ENCODE measurements around the gene SEMA6A. TPM values are rescaled to one million over a fixed set of nuclear protein-coding genes. Genes with fewer than 3 reads are reported as not detected.

SEMA6A gene
- total and polyA plus RNA-seq, 9 of the 15 experiments (the other 6 are each of a cell fraction or from before 2014, with no cell fraction given) = 0.04 to 0.42 (median 0.18) TPM; not detected in 5

GRCh38 chr5:116495786-116496357, 78.8 kb downstream of the SEMA6A start:
- in situ Hi-C loops (cut with MboI) (no loop called here), intact Hi-C loops (cut with micrococcal nuclease) (loop anchor here (10.0 kb wide), 1 partner anchor 361 kb away; no protein-coding TSS in a partner anchor)
- no peak overlapping the region for H3K9ac ChIP-seq (ENCODE audit: insufficient read depth in 1 of 2, low read depth in 2 of 2, low read length in 2 of 2)
- no peaks in the 10 kb centered on the region for H3K36me3 ChIP-seq (ENCODE audit: control insufficient read depth, insufficient read depth, low read length)
- no peaks in the 10 kb centered on the region for H3K79me2 ChIP-seq (ENCODE audit: control insufficient read depth, insufficient read depth, low read length)
- no peak for ATAC-seq
- ChIA-PET CTCF (ENCODE audit: low intra/inter-chr PET ratio) (no interaction called here), POLR2A (no interaction called here)
- BruUV-seq (replicated peaks) = no TSS peak
- no peaks in the 10 kb centered on the region for H3K9me3 ChIP-seq (replicated peaks; ENCODE audit: control insufficient read depth, insufficient read depth, low read depth, low read length)
- no peak overlapping the region for H3K4me2 ChIP-seq (ENCODE audit: insufficient read depth, low read length)
- no peak for TF ChIP-seq ZSCAN29 (IDR thresholded peaks at IDR 0.05)
- no peak for TF ChIP-seq CC2D1A (IDR thresholded peaks at IDR 0.05)
- TF ChIP-seq POLR3A (IDR thresholded peaks at IDR 0.05; ENCODE audit: borderline replicate concordance, extremely low read depth, insufficient read depth, insufficient read length) = no peak
- no peak for TF ChIP-seq L3MBTL2 (IDR thresholded peaks at IDR 0.05)
- no peak for TF ChIP-seq YY1 (IDR thresholded peaks at IDR 0.05; ENCODE audit: borderline replicate concordance in 1 of 3, control insufficient read depth in 1 of 3, extremely low read depth in 1 of 3, insufficient read depth in 3 of 3, insufficient read length in 1 of 3, insufficient replicate concordance in 2 of 3, low read depth in 1 of 3, low read length in 2 of 3)
- TF ChIP-seq TAF15 (IDR thresholded peaks at IDR 0.05; ENCODE audit: low read depth, low read length) = no peak
- TF ChIP-seq TCF7 (IDR thresholded peaks at IDR 0.05; ENCODE audit: borderline replicate concordance) = no peak
- no peak for FAIRE-seq
- no peak overlapping the region for H3K27ac ChIP-seq (ENCODE audit: extremely low read depth, low read depth, low read length)
- H3K4me3 ChIP-seq = no peak overlapping the region
- no peak for DNase-seq (ENCODE audit: extremely low read depth in 1 of 4, low spot score in 3 of 4)
- no peaks in the 10 kb centered on the region for H3K27me3 ChIP-seq (ENCODE audit: control insufficient read depth in 2 of 2, insufficient read depth in 2 of 2, low read length in 2 of 2)
- no peaks in the 10 kb centered on the region for H4K20me1 ChIP-seq (replicated peaks; ENCODE audit: control insufficient read depth, insufficient read depth, low read length)
- 19% methylated on average over 9 of the region's 9 CpGs for WGBS (ENCODE audit: insufficient coverage, low coverage, missing lambda C conversion rate)
- no peak overlapping the region for H2AFZ ChIP-seq (ENCODE audit: low read depth, low read length)
- no peaks in the 10 kb centered on the region for H3K9me1 ChIP-seq (ENCODE audit: control insufficient read depth, insufficient read depth, low read length)
- H3K4me1 ChIP-seq (replicated peaks in 1 of 2; ENCODE audit: control insufficient read depth in 2 of 2, insufficient read depth in 2 of 2, low read length in 2 of 2) = no peaks in the 10 kb centered on the region; a peak in 2 of 5 replicates

Measured in K562 (cell line).